Activated CD8-positive, alpha-beta memory T cell treated with anti-CD3 and anti-CD28 coated beads for 4 hours (primary cell): ENCODE measurements around the gene MARK4.

Experiments
- DNase-seq, 2 donors: peaks; one replicate each; pipeline ENCODE4 v3.0.0-alpha.2; 2020; ENCODE audit warnings: low read depth in 2 of 2

Gene MARK4

DNA sequence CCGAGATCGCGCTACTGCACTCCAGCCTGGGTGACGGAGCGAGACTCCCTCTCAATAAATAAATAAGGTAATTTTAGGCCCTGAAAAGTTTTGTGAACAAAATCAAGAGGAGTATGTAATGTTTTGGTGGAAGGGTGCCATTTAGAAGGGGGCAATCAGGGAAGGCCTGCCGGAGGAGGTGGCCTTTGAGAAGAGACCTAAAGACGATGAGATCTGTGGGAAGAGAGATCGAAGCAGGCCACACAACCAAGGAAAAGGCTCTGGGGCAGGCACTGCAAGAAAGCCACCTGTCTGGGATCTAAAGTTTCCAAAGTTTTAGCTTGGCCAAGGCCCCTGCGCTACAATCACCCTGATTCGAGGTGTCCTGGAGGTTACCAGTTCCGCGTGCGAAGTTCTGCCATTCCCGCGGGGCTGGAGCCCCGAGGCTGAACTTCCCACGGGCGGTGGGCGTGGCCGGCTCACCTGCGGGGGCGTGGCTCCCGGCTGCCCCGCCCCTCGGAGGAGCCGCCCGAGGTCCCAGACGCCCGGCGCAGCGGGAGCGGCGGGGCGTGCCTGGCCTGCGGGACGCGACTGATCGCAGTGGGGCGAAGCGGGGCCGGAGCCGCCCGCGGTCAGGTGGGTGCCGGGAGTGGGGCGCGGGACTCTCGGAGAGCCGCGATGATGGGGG, 89.3 kb downstream of the MARK4 start, which contains the start of gene KLC3:
TSS of gene KLC3 (plus strand) at position 519 of the 667 bp plus-strand sequence. CDS start 4,792 bp downstream, outside the sequence.
- no peak for DNase-seq

DNA sequence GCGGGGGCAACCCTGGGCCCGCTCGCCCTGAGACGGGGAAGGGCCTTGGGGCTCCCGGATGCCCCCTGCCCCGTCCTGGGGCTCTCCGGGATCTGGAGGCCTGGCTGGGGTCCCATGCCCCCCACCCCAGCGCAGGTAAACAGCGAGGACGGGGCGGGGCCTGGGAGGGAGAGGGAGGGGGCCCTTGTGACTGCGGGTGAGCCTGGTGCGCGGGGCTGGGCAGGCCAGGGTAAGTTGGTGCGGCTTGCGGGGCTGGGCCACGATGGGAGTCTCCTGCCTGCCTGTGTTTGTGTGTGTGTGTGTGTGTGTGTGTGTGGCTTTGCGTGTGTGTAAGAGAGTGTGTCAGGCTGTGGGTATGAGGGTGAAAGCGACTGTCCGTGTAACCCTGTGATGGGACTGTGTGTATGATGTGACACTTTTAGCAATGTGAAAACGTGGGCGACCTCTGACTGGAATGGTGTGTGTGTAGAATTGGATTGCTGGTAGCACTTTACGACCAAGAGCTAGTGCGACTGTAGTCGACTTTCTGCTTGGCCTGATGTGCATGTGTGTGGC, 89.9 kb downstream of the MARK4 start:
- DNase-seq, result no peak

DNA sequence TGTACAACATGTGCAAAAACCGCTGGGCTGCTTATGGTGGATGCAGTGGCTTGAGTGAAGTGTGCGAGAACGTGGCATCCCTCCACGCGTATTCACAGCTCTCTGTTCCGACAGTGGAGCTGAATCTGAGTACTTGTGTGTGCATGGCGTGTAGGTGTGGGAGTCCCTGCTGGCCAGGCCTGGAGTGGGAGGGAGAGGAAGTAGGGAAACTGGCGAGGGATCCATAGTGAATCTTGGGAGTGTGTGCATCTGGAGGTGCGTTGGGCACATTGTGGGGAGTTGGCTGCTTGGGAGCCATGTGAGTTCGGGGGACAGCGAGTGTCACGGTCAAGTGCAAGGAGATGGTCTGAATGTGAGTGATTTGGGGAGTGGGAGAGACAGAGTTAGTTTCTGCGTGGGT, 91.8 kb downstream of the MARK4 start:
- no peak for DNase-seq

DNA sequence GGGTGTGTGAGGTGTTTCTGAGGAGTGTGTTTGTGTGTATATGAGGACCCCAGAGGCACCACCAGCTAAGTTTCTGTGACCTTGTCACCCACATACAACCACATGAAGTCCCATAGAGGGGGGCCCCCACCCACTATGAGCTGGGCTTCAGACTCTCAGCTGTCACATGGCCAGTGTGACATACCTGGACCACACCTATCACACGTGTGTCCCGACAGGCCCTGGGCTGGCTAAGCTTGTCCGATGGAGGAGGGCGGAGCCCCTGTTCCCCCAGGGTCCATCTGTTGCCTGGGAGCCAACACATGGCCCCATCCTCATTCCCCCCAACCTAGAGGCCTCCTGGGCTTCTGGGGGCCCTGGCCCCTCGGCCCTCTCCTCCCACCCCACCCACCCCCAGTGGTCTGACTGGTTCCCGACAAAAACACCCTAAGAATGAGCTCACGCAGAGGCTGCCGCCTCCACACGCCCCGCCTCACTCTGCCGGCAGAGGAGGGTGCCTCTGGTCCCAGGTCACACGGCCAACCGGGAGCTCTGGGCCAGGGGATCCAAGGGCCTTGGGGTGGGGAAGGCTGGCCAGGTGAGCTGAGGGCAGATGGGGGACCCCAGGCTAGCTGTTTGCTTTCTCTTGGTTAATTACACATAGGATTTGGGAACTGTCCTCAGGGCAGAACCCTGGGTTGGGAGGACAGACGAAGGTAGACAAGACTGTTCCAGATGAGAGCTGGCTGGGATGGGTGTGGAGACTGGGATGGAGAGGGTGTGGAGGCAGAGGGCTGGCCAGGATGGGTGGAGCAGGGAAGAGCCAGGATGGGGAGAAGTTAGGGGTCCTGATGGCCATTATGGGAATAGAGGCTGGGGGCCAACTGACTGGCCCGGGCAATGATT, 93.8 kb downstream of the MARK4 start:
- no peak for DNase-seq

DNA sequence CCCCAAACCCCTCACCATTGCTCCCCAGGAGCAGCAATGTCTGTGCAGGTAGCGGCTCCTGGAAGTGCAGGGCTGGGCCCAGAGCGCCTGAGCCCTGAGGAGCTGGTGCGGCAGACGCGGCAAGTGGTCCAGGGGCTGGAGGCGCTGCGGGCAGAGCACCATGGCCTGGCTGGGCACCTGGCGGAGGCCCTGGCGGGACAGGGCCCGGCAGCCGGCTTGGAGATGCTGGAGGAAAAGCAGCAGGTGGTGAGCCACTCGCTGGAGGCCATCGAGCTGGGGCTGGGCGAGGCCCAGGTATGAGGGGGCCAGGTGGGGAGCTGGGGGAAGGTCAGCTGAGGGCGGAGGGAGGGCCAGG, 94.4 kb downstream of the MARK4 start:
- DNase-seq, result no peak

DNA sequence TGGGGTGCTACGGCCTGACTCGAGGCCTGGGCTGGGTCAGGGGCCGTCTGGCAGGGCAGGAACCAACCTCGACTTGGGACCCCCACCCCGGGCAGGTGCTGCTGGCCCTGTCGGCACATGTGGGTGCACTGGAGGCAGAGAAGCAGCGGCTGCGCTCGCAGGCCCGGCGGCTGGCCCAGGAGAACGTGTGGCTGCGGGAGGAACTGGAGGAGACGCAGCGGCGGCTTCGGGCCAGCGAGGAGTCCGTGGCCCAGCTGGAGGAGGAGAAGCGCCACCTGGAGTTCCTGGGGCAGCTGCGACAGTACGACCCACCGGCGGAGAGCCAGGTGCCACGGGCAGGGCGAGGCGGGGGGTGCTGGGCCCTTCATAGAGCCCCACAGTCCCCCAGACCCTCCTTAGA, 95.4 kb downstream of the MARK4 start:
- DNase-seq, result no peak

DNA sequence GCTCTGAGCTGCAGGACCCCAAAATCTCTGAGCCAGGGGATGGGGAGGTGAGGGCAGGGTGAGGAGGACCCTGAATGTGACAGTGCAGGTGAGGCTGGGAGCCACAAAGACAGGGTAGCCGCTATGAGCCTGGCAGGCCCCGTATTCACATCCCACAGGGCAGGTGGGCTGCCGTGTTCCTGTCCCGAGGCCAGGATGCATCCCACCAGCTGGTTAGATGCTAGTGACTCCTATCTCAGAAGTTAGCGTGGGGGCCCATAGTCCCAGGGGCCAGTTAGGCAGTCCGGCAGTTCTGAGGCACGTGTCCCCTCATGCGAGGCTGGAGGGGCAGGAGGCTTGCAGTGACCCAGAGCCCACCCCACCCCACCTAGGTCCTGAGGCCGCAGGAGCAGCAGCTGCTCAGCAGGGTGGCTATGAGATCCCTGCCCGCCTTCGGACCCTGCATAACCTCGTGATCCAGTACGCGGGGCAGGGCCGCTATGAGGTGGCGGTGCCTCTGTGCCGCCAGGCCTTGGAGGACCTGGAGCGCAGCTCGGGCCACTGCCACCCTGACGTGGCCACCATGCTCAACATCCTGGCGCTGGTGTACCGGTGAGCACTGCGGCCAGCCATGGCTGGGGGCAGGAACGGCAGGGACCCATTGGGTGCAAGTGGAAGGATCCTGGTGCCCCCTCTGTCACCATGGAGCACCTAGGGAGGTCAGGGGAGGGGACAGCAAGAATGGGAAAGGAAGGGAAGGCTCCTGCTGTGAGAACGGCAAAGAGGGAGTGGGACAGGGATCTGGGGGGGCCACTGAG, 96.7 kb downstream of the MARK4 start:
- DNase-seq, result no peak

DNA sequence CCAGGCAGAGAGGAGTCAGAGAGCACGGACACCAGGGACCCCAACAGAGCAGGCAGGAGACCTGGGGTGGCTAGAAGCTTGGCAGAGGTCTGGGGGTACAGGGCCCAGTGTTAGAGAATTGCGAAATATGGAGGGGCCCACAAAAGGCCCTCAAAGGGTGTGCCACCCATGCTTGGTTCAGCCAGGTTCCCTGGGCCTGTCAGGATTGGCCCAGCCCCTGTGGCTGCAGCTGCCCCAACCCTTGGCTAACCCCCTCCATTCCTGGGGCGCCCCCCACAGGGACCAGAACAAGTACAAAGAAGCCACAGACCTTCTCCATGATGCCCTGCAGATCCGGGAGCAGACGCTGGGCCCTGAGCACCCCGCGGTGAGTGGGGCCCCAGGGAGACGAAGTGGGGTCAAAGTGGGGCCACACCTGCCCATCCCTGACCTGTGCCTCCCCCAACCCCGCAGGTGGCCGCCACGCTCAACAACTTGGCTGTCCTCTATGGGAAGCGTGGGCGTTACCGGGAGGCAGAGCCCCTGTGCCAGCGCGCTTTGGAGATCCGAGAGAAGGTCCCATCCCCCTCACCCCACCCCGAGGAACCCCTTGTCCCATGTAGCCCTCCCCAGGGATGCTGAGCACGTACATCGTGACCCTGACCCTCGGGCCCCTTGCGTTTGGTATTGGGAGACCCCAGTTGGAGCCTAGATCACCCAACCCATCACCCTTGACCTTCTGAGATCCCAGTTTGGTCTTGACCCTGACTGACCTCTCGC, 97.5 kb downstream of the MARK4 start:
- DNase-seq, result no peak

DNA sequence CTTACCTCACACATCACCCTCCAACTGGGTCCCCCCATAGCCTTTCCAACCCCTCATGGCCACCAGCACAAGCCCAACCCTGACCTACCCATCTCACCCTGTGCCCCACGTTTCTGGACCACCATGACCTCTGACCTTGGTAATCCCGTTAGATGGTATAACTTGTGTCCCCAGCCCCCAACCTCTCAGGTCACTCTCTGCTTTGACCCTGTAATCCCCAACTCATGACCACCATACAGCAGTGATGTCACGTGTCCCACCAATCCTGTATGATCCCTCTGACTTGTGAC, 98.0 kb downstream of the MARK4 start:
- DNase-seq, result no peak

DNA sequence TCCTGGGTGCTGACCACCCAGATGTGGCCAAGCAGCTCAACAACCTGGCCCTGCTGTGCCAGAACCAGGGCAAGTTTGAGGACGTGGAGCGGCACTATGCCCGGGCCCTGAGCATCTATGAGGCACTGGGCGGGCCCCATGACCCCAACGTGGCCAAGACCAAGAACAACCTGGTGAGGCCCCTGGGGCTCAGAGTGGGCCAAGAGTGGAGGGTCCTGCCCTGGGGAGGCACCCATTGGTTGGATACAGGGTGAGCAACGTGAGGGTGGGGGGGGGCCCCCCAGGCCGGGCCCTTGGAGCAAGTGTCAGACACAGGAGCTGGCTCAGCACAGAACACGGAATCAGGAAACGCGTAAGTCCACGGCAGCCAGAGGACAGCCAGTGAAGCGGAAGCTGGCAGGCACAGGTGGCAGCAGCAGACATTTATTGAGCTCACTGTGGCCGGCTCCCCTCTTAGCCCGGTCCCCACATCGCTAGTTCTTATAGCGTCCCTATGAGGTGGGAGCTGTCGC, 98.4 kb downstream of the MARK4 start:
- DNase-seq, result no peak

DNA sequence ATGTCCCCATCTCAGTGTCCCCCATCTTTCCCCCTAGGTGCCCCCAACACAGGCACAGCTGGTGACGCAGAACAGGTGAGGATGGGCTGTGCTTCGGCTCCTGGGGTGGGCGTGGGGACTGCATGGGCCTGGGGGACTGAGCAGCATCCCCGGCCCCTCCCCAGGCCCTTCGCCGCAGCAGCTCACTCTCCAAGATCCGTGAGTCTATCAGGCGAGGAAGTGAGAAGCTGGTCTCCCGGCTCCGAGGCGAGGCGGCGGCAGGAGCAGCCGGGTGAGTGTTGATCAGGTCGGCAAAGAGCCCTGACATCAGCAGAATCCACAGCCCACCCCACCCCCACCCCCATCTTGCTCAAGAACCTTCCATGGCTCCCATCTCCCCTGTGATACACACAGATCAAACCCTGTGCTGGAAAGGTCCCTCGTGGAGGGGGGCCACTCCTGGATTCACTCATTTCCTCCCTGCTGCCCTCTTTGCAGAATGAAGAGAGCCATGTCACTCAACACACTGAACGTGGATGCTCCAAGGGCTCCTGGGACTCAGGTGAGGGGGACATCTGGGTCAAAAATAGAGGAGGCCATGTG, 99.5 kb downstream of the MARK4 start:
- DNase-seq, result no peak

DNA sequence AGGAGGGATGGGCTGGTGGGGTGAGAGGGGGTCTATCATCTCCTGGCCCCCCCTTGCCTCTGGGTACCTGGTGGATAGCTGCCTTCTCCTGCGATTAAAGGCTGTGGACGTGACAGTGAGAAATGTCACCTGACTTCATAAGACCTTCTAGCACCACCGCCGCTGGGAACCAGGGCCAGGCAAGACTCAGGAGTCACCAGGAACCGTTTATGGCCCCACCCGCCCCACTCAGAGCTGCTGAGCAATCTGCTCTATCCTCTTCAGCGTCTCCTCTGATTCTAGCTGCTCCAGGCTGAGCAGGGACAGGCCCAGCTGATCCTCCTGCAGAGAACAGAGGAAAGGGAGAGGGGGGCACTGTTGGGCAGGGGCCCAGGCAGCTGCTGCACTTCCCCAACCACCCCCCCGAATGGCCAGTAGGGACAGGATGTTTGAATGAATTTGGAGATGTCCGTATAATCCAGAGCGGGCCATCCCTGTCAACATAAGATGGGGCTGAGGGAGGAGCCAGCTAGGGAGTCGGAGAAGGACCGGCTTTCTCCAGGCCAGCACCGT, 100.4 kb downstream of the MARK4 start:
- no peak for DNase-seq

DNA sequence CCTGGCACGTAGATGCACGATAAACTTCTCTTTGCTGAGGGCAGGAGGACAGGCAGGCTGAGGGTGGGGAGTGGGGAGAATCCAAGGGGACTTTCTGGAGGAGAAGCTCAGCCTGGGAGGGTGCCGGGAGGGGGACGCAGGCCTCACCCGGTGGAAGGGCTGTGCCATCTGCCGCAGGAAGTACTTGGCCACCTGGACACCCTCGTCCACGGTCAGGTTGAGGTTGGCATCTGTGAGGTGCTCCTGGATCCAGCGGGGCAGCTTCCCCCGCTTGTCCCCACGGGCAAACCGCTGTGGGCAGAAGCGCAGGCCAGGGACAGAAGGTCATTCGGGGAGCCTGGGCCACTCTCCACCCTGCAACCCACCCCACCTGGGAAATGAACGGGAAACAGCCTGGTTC, 101.0 kb downstream of the MARK4 start:
- DNase-seq, result no peak

DNA sequence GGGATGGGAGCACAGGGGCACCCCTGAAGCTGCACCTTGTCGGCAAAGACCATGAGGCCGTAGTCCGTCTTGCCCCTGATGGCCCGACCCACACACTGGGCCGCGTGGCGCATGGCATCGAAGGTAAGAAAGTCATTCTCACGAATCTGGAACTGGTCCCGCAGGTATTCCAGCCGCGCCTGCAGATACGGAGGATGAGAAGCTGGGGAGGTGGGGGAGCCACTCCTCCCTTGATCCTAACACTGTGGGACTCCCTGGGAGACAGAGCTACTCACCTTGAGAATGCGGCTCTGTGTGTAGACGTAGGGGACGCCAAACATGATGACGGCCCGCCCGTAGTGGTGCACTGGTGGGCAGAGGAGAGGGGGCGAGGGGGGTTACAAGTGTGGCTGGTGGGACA, 101.4 kb downstream of the MARK4 start:
- no peak for DNase-seq

DNA sequence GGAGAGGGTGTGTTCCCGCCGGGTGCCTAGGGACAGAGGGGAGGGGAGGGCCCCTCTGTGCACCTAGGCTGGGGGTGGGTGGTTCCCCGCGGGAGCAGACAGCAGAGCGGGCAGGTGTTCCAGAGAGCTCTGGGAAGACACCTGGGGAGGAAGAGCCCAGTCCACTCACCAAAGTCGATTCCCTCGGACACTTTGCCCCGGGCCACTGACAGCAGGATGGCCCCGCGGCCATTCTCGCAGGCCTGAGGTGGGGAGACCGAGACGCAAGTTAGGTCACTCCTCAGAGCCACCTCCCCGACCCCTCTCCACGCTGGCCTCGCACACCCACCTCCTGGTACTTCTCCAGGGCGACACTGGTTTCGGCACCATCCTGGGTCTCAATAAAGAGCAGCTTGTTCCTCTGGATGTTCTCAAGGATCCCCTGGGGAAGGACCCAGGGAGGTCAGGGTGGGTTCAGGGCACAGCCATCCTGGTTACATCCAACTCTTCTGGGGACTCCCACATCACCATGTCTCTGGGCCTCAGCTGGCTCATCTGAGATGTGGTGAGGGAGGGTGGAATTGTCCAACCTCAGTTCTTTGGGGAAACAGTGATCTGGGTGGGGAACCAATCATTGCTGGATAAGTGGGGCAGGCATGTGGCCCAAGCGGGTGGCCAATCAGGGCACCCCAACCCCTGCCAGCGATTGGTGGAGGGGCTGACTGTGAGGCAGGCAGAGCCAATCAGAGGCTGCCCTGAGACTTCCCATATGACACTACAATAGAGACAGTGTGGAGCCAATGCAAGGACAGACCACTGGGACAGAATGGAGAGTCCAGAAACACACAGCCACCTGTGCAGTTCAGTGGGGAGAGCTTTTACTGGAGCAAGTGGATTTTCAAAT, 102.1 kb downstream of the MARK4 start:
- DNase-seq, result no peak

DNA sequence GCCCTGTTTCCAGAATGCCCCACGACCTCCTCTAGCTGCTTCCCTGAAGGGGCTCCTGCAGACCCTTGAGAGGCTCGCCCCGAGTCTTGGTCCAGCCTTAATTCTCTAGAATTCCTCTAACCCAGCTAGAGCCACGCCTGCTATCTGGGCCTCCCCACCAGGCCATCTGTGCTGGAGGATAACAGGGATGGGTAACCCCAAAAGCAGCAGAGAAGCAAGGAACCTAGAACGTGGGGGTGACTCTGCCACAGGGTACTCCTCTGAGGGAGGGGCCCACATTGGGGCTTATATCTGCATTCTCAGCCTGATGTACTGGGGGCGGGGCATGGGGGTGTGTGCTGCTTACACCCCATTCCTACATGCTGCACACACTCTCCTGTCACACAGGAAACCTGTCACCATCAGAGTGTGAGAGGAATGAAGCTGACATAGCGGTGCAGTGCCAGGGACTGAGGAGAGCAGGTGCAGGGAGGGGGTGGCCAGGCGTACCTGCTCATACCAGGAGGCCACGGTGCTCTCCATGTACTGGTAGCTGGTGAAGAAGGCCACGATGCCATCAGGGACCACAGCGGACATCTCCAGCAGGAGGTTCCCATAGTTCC, 103.3 kb downstream of the MARK4 start:
- no peak for DNase-seq
